Measurements from ENCODE around the gene TFDP2. TPM values are rescaled to one million over a fixed set of nuclear protein-coding genes. Genes with fewer than 3 reads are reported as not detected.

TFDP2 gene
- total RNA-seq (2014; rRNA removed; shearing (Covaris generic)): 169 and 201 TPM in 2 replicates
- total RNA-seq (2022): 99.9 and 147 TPM in 2 replicates
- Bru-seq, nascent RNA: percentile 87 among the genes with signal in this experiment
- BruChase-seq, experiment 1, labeled RNA remaining after a 6-hour chase: percentile 85 among the genes with signal in this experiment
- BruChase-seq, experiment 2, labeled RNA remaining after a 2-hour chase: percentile 79 among the genes with signal in this experiment
- long read RNA-seq, full-length matches to known transcripts: 62 of 184 reads
- long read RNA-seq, partial matches to known transcripts: 5 of 184 reads
- long read RNA-seq, other reads (novel, unspliced or antisense): 117 of 184 reads

GRCh38 chr3:142148792-142149672 is at the start of gene TFDP2:
TFDP2 (minus strand) TSS chr3:142149544; CDS start chr3:142101749, 47,795 bp downstream.
- Histone ChIP-seq H3K36me3 (ENCODE audit: insufficient read depth, low read length) (no peaks in the 10 kb centered on the region), H3K9me3 (ENCODE audit: low read length) (no peaks in the 10 kb centered on the region), H3K27ac (ENCODE audit: low read depth, low read length, poor library complexity, severe bottlenecking) (peak within 1 kb of the TSS; percentile 71), H3K4me1 (ENCODE audit: insufficient read depth, low read length, poor library complexity, severe bottlenecking) (peaks cover 30% of the 10 kb centered on the region), H3K79me2 (ENCODE audit: insufficient read depth, low read depth, low read length) (peaks cover 45% of the 10 kb centered on the region), H2AFZ (ENCODE audit: low read length) (peak within 1 kb of the TSS; percentile 90), H3K4me3 (ENCODE audit: low read depth, low read length, poor library complexity, severe bottlenecking) (peak within 1 kb of the TSS; percentile 77), H4K20me1 (ENCODE audit: insufficient read depth, low read length) (no peaks in the 10 kb centered on the region), H3K9me2 (ENCODE audit: insufficient read depth, low read length) (no peaks in the 10 kb centered on the region), H3K4me2 (ENCODE audit: low read length) (peak within 1 kb of the TSS; percentile 87)
- CTCF ChIA-PET (ENCODE audit: unreplicated experiment): no interaction called here
- peak; percentile 93 for DNase-seq (ENCODE audit: low spot score)
- TF ChIP-seq CTCF (conservative IDR thresholded peaks at IDR 0.05; ENCODE audit: low read length) (0 out of 2 replicates have a peak, but pooled peaks have one; percentile 16), EZH2phosphoT487 (IDR thresholded peaks at IDR 0.05; ENCODE audit: borderline replicate concordance, low read depth, low read length) (no peak)
- BruUV-seq (replicated peaks): no TSS peak
- intact Hi-C loops (cut with micrococcal nuclease; ENCODE audit: unreplicated experiment): loop anchor here (2.0 kb wide), 2 partner anchors 126 to 272 kb away; partner anchors contain the start of gene ATP1B3
- POLR2A ChIA-PET: interaction anchor here (0.6 to 1.8 kb wide), 6 partner anchors 16 to 271 kb away, joined by 3 to 8 read pairs (median 4); no protein-coding TSS in a partner anchor

GRCh38 chr3:142188846-142189245 is 39.5 kb upstream of the TFDP2 start:
- TF ChIP-seq EZH2phosphoT487 (IDR thresholded peaks at IDR 0.05; ENCODE audit: borderline replicate concordance, low read depth, low read length) (no peak), CTCF (conservative IDR thresholded peaks at IDR 0.05; ENCODE audit: low read length) (no peak)
- Histone ChIP-seq H3K27ac (ENCODE audit: low read depth, low read length, poor library complexity, severe bottlenecking) (no peak overlapping the region), H3K9me2 (ENCODE audit: insufficient read depth, low read length) (no peaks in the 10 kb centered on the region), H3K36me3 (ENCODE audit: insufficient read depth, low read length) (peaks cover 7% of the 10 kb centered on the region; the same call in 1 of the 2 replicates), H3K4me2 (ENCODE audit: low read length) (no peak overlapping the region), H3K4me1 (ENCODE audit: insufficient read depth, low read length, poor library complexity, severe bottlenecking) (no peaks in the 10 kb centered on the region), H4K20me1 (ENCODE audit: insufficient read depth, low read length) (no peaks in the 10 kb centered on the region), H2AFZ (ENCODE audit: low read length) (no peak overlapping the region), H3K9me3 (ENCODE audit: low read length) (no peaks in the 10 kb centered on the region), H3K4me3 (ENCODE audit: low read depth, low read length, poor library complexity, severe bottlenecking) (no peak overlapping the region), H3K79me2 (ENCODE audit: insufficient read depth, low read depth, low read length) (no peaks in the 10 kb centered on the region)
- DNase-seq (ENCODE audit: low spot score): no peak
- intact Hi-C loops (cut with micrococcal nuclease; ENCODE audit: unreplicated experiment): loop anchor here (10.0 kb wide), 1 partner anchor 86 kb away; no protein-coding TSS in a partner anchor
- no TSS peak for BruUV-seq (replicated peaks)
- ChIA-PET CTCF (ENCODE audit: unreplicated experiment) (interaction anchor here (0.5 kb wide), 1 partner anchor 23 kb away, joined by 5 read pairs; no protein-coding TSS in a partner anchor), POLR2A (no interaction called here)
